Right lung (tissue), 5 donors: ENCODE results near the gene ELF1. TPM values are rescaled to one million over a fixed set of nuclear protein-coding genes. Genes with fewer than 3 reads are reported as not detected.
"Not testable (repeated sequence)": the region's sequence is repeated elsewhere in the genome, so short reads cannot be mapped to it uniquely, and the experiment has no call there.

ENCODE experiments used
- DNase-seq, 2 donors: peaks; one replicate each; pipeline ENCODE4 v3.0.0-alpha.2; 2013
- polyA plus RNA-seq, 5 donors: library from polyadenylated mRNA; unstranded; fragments of 120-200 nt; gene quantifications; one replicate each; pipeline versions ENCODE4 v1.2.1 to v1.2.3, GENCODE V29; 2013; ENCODE audit warnings: inconsistent platforms in 1 of 5, low replicate concordance in 1 of 5; ENCODE audit not compliant: insufficient read length in 5 of 5, insufficient read depth in 1 of 5

Gene ELF1
- polyA plus RNA-seq, 5 donors = 42.0 to 56.0 (median 48.7) TPM

DNA sequence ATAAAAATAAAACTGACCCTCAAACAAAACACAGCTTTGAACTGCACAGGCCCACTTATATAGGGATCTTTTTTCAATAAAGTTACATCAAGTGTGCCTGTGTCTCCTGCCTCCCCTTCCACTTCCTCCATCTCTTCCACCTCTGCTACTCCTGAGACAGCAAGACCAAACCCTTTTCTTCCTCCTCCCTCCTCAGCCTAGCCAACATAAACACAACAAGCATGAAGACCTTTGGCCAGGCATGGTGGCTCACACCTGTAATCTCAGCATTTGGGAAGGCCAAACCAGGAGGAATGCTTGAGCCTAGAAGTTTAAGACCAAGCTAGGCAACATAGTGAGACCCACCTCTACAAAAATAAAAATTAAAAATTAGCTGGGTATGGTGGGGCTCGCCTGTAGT is 72.6 kb downstream of the ELF1 start:
- DNase-seq = no peak

GRCh38 chr13:40943073-40943472 is 76.0 kb downstream of the ELF1 start:
- no peak for DNase-seq

- DNase-seq = no peak
Measured at GRCh38 chr13:40941581-40941980, 77.5 kb downstream of the ELF1 start.

GRCh38 chr13:40940841-40941240 is 78.3 kb downstream of the ELF1 start:
- no peak for DNase-seq

DNA sequence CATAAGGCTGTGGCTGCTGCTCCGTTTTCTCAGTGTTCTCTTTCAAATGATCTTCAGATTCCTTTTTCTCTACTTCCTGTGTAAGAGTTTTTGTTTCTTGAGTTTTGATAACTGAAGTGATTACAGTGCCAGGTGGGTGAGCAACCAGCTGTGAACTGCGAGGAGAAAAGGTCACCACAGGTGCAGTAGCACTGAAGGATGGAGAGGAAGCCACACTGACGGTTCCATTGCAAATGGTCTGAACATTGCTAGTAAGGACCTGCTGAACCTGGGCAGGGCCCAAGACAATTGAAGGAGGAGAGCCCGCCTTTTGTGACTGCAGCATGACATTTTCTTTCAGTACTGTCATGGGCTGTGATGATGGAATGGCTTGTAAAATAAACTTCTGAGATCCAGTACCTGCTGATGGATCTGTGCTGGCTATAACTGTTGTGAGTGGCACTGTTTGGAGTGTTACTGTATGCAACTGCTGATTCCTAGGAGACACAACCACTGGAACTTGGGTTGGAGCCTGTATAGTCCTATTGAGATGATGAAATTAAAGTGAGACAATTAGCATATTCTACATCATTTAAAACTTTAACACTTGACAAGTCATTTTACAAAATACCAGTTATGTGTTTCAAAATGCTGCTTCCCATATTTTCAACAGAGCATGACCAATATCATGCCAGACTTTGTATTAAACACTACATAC is 85.5 kb downstream of the ELF1 start:
- DNase-seq = no peak

GRCh38 chr13:40932252-40932651 is 86.9 kb downstream of the ELF1 start:
- DNase-seq = no peak

DNA sequence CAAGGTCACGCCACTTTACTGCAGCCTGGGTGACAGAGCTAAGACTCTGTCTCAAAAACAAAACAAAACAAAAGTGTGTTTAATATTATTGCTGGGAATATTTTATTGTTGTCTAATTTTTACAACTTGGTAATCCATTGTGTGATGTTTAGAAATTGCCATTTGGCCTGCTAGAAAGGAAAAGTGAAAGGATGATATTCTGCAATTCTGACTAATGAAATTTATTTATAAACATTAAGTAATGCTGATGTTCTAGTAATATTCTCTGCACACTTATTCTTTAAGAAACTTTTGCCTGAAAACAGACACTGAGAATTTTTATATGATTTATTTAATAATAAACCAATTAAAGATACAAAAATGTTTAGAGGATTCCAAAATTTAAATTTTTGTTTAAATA is 87.4 kb downstream of the ELF1 start:
- no peak for DNase-seq

DNA sequence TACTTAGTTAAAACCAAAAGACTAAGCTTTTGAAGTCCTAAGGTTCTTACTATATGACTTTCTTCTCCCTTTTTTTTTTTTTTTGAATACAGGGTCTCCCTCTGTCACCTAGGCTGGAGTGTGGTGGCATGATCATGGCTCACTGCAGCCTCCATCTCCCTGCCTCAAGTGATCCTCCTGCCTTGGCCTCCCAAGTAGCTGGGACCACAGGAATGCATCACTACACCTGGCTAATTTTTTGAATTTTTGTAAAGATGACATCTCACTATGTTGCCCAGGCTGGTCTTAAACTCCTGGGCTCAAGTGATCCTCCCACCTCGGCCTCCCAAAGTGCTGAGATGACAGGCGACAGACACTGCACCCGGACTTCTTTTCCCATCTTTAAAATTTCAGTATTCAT is 89.2 kb downstream of the ELF1 start:
- DNase-seq = not testable (repeated sequence)

- no peak for DNase-seq
Measured at GRCh38 chr13:40928980-40929379, 90.1 kb downstream of the ELF1 start.

- DNase-seq = no peak
Measured at GRCh38 chr13:40927929-40928328, 91.2 kb downstream of the ELF1 start.

DNA sequence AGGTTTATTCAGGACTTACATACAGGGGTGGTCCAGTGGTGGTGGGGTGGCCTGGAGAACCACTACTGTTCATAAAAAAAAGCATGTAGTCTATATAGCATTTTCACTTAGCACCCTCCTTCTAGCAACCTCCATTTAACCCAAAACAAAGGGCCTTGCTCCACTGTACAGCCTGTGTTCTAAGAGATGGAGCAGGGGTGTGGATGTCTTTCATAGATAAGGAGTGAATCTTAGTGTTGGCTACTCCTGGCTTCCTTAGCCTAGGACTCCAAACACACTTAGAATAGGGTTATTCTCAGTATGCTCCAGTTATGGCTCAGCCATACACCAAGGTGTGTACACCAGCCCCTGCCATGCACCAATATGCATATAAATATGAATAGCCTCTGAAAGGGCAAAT is 95.2 kb downstream of the ELF1 start:
- no peak for DNase-seq

DNA sequence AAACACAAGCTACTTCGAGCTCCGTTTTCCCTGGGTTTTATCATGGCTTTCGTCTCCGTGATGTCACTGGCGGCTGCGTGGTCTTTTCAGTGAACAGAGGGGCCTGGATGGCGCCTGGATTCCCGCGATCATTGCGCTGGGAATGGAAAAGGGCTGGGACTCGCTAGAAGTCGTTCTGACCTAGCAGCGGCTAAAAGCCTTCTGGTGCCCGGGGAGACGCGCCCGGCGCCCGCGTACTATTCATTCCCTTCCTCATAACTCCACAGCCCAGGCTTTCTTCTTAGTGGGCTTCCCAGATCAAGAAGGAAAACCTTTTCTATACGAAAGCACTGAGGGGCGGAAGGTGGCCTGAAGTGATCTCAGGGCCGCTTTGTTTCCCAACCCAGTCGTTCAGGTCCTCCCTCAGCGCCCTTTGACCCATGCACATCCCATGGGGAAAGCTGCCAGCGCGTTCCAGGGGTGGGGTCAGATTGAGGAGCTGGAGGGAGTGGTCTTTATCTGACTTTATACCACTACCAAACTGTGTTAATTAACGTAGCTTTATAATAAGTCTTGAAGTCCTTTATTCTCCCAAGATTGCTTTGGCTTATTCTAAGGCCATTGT is 96.6 kb downstream of the ELF1 start:
- no peak for DNase-seq

DNA sequence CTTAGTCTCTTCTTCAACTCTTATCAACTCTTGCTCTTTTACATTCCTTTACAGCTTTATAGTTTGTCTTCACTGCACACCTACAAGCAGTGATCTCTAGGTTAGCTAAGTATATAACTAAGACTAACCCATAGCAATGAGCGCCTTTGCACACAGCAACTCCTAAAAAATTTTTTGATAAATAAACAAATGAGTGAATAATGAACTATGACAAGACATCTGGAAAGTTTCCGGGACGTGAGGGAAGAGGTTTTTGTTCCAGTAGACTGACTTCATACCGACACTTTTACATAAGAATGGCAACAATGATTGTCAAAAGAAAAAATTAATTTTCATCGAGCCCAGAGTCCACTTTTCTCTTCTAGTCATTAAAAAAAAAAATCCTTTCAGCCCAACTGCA is 98.3 kb downstream of the ELF1 start:
- no peak for DNase-seq

GRCh38 chr13:40919901-40920300 is 99.2 kb downstream of the ELF1 start:
- DNase-seq = not testable (repeated sequence)

- no peak for DNase-seq
Measured at GRCh38 chr13:40916207-40916998, 102.7 kb downstream of the ELF1 start.

- DNase-seq = not testable (repeated sequence)
Measured at GRCh38 chr13:40914863-40915262, 104.3 kb downstream of the ELF1 start.

DNA sequence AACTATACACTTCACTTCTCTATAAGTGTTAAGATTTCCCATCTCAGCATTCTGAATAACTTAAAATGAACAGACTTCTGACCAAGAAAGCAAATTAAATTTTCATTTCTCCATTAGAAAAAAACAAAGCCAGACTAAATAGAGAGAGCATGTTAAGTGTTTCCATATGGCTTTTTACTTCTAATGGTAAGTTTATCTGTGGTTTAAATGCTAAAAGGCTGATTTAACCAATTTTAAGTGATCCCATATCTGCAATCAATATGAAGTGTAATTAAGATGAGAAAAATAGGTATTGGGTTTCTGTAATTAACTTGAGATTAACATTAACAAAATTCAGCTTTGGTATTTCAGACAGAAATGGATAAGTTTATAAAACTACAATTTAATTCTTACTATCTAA is 107.8 kb downstream of the ELF1 start:
- no peak for DNase-seq

- no peak for DNase-seq
Measured at GRCh38 chr13:40910324-40911050, 108.6 kb downstream of the ELF1 start.

GRCh38 chr13:40909541-40910200 is 109.4 kb downstream of the ELF1 start:
- DNase-seq = not testable (repeated sequence)

GRCh38 chr13:40908546-40908945 is 110.6 kb downstream of the ELF1 start:
- no peak for DNase-seq

DNA sequence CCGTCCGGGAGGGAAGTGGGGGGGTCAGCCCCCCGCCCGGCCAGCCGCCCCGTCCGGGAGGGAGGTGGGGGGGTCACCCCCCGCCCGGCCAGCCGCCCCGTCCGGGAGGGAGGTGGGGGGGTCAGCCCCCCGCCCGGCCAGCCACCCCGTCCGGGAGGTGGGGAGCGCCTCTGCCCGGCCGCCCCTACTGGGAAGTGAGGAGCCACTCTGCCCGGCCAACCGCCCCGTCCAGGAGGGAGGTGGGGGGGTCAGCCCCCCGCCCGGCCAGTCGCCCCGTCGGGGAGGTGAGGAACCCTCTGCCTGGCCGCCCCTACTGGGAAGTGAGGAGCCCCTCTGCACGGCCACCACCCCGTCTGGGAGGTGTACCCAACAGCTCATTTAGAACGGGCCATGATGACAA is 118.1 kb downstream of the ELF1 start:
- DNase-seq = not testable (repeated sequence)

DNA sequence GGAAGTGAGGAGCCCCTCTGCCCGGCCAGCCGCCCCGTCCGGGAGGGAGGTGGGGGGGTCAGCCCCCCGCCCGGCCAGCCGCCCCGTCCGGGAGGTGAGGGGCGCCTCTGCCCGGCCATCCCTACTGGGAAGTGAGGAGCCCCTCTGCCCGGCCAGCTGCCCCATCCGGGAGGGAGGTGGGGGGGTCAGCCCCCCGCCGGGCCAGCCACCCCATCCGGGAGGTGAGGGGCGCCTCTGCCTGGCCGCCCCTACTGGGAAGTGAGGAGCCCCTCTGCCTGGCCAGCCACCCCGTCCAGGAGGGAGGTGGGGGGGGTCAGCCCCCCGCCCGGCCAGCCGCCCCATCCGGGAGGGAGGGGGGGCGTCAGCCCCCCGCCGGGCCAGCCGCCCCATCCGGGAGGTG is 118.5 kb downstream of the ELF1 start:
- not testable (repeated sequence) for DNase-seq
